ENCODE measurements around the gene MOG.

Gene MOG

DNA sequence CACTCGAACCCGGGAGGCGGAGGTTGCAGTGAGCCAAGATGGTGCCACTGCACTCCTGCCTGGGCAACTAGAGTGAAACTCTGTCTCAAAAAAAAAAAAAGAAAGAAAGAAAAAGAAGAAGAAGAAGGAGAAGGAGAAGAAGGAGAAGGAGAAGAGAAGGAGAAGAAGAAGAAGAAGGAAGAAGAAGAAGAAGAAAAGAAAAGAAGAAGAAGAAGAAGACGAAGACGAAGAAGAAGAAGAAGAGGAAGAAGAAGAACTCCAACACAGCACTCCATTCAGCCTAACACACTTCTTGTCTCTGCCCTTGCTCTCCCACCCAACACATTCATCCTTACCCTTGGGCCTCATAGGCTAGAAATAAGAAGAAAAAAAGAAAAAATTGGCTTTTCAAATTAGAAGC is 17.1 kb downstream of the MOG start:
- Histone ChIP-seq H3K18ac (ENCODE audit: low read length) (no peak overlapping the region), H3K27me3 (ENCODE audit: insufficient read depth, low read length, poor library complexity) (no peaks in the 10 kb centered on the region), H3K79me1 (ENCODE audit: low read length) (no peaks in the 10 kb centered on the region), H2BK15ac (replicated peaks; ENCODE audit: low read depth) (no peak overlapping the region), H3K36me3 (ENCODE audit: control insufficient read depth, insufficient read depth, low read length) (no peaks in the 10 kb centered on the region), H3K27ac (ENCODE audit: low read depth, low read length) (no peak overlapping the region), H3K79me2 (ENCODE audit: control insufficient read depth, insufficient read depth, low read length) (no peaks in the 10 kb centered on the region), H3K9ac (ENCODE audit: low read length) (no peak overlapping the region), H3K56ac (ENCODE audit: low read length) (no peak overlapping the region), H2BK5ac (ENCODE audit: low read length) (no peak overlapping the region), H4K8ac (ENCODE audit: low read depth, low read length) (no peak overlapping the region), H2BK120ac (ENCODE audit: low read depth, low read length) (no peak overlapping the region), H3K23ac (ENCODE audit: low read length) (no peak overlapping the region), H3K4me2 (ENCODE audit: low read length) (no peak overlapping the region), H3K4me1 (ENCODE audit: control insufficient read depth, low read depth, low read length) (no peaks in the 10 kb centered on the region), H3K4me3 (ENCODE audit: low read length) (no peak overlapping the region), H4K5ac (ENCODE audit: low read length) (no peak overlapping the region), H2AK5ac (ENCODE audit: low read length) (no peak overlapping the region), H3K4ac (ENCODE audit: low read depth, low read length) (no peak overlapping the region)
- no peak for DNase-seq
- WGBS (ENCODE audit: extremely low coverage, insufficient coverage, low lambda C conversion rate): no CpG with 5 or more reads among the region's 5 CpGs

DNA sequence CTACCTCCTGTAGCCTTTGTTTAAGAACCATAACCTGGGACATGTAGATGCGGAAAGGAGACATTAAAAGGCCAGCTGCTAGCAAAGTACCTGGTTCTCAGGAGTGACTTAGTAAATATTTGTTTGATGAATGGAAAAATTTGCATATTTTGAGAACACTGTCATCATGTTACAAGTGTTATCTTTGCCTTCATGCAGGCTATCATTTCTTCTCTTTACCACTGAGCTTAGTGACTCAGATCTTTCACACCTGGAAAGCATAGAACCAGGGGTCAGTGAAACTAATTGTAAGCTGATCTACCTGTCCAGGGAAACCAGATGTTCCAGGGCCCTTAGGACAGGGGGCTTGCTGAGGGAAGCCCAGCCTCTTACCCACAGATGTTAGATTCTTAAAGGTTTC is 18.7 kb downstream of the MOG start:
- no peak overlapping the region for H4K5ac ChIP-seq (ENCODE audit: low read length)
- no peak overlapping the region for H3K4me2 ChIP-seq (ENCODE audit: low read length)
- H2BK15ac ChIP-seq (replicated peaks; ENCODE audit: low read depth): no peak overlapping the region
- H3K4me3 ChIP-seq (ENCODE audit: low read length): no peak overlapping the region
- H3K4me1 ChIP-seq (ENCODE audit: control insufficient read depth, low read depth, low read length): no peaks in the 10 kb centered on the region
- no peak for DNase-seq
- no peak overlapping the region for H4K8ac ChIP-seq (ENCODE audit: low read depth, low read length)
- no peak overlapping the region for H3K9ac ChIP-seq (ENCODE audit: low read length)
- no peaks in the 10 kb centered on the region for H3K27me3 ChIP-seq (ENCODE audit: insufficient read depth, low read length, poor library complexity)
- no peak overlapping the region for H3K18ac ChIP-seq (ENCODE audit: low read length)
- H3K56ac ChIP-seq (ENCODE audit: low read length): no peak overlapping the region
- H3K79me1 ChIP-seq (ENCODE audit: low read length): no peaks in the 10 kb centered on the region
- H3K36me3 ChIP-seq (ENCODE audit: control insufficient read depth, insufficient read depth, low read length): no peaks in the 10 kb centered on the region
- no peak overlapping the region for H3K27ac ChIP-seq (ENCODE audit: low read depth, low read length)
- no peak overlapping the region for H2AK5ac ChIP-seq (ENCODE audit: low read length)
- H3K23ac ChIP-seq (ENCODE audit: low read length): no peak overlapping the region
- H2BK5ac ChIP-seq (ENCODE audit: low read length): no peak overlapping the region
- WGBS (ENCODE audit: extremely low coverage, insufficient coverage, low lambda C conversion rate): no CpG with 5 or more reads among the region's 1 CpG
- no peak overlapping the region for H3K4ac ChIP-seq (ENCODE audit: low read depth, low read length)
- H2BK120ac ChIP-seq (ENCODE audit: low read depth, low read length): no peak overlapping the region
- no peaks in the 10 kb centered on the region for H3K79me2 ChIP-seq (ENCODE audit: control insufficient read depth, insufficient read depth, low read length)

DNA sequence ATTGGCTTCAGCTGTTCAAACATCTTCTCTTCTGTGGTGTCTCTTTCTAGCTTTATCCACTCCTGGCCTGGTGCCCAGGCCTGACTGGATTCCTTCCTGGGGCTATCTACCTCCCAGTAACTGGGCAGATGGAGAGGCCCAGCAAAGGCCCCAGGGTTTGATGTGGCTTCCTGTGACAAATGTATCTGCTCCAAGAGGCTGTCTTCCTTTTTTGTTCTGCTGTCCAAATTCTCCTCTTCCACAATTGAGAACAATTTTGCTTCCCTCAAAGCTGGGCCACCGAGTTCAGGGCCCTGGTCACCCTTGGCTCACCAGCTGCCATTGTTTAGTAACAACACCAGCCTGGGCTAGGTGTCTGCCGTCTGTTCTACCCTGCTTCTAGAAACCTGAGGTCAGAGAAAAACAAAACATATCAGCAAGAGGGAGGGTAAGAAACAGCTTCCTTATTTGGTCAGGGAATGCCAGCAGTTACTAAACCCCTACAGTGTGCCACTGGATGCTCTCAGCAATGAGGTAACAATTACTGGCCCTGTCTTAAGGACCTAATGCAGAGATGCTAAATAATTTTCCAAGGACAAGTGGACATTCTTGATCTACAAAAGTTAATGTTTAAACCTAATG is 20.2 kb downstream of the MOG start:
- H4K8ac ChIP-seq (ENCODE audit: low read depth, low read length): no peak overlapping the region
- H3K79me2 ChIP-seq (ENCODE audit: control insufficient read depth, insufficient read depth, low read length): no peaks in the 10 kb centered on the region
- H3K36me3 ChIP-seq (ENCODE audit: control insufficient read depth, insufficient read depth, low read length): no peaks in the 10 kb centered on the region
- no peak overlapping the region for H3K4me2 ChIP-seq (ENCODE audit: low read length)
- H3K4me3 ChIP-seq (ENCODE audit: low read length): no peak overlapping the region
- no peak overlapping the region for H2BK5ac ChIP-seq (ENCODE audit: low read length)
- H3K27me3 ChIP-seq (ENCODE audit: insufficient read depth, low read length, poor library complexity): no peaks in the 10 kb centered on the region
- no CpG with 5 or more reads among the region's 2 CpGs for WGBS (ENCODE audit: extremely low coverage, insufficient coverage, low lambda C conversion rate)
- peak; percentile 72 for DNase-seq
- H3K79me1 ChIP-seq (ENCODE audit: low read length): no peaks in the 10 kb centered on the region
- H4K5ac ChIP-seq (ENCODE audit: low read length): no peak overlapping the region
- H2AK5ac ChIP-seq (ENCODE audit: low read length): no peak overlapping the region
- no peaks in the 10 kb centered on the region for H3K4me1 ChIP-seq (ENCODE audit: control insufficient read depth, low read depth, low read length)
- no peak overlapping the region for H3K4ac ChIP-seq (ENCODE audit: low read depth, low read length)
- H3K27ac ChIP-seq (ENCODE audit: low read depth, low read length): no peak overlapping the region
- no peak overlapping the region for H3K23ac ChIP-seq (ENCODE audit: low read length)
- no peak overlapping the region for H3K56ac ChIP-seq (ENCODE audit: low read length)
- no peak overlapping the region for H2BK15ac ChIP-seq (replicated peaks; ENCODE audit: low read depth)
- no peak overlapping the region for H3K9ac ChIP-seq (ENCODE audit: low read length)
- H3K18ac ChIP-seq (ENCODE audit: low read length): no peak overlapping the region
- H2BK120ac ChIP-seq (ENCODE audit: low read depth, low read length): no peak overlapping the region

DNA sequence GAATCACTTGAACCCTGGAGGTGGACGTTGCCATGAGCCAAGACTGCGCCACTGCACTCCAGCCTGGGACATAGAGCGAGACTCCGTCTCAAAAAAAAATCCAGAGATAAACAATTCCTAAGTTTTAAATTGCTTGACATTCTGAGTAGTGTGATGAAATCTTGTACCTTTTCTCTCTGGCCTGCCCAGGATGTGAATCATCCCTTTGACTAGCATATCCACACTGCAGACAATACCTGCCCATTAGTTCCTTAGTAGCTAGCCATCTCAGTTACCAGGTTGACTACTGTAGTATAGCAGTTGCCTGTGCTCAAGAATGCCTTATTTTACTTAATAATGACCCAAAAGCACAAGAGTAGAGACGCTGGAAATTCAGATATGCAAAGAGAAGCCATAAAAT is 21.2 kb downstream of the MOG start:
- Histone ChIP-seq H3K4me1 (ENCODE audit: control insufficient read depth, low read depth, low read length) (no peaks in the 10 kb centered on the region), H4K5ac (ENCODE audit: low read length) (no peak overlapping the region), H2BK120ac (ENCODE audit: low read depth, low read length) (no peak overlapping the region), H3K27me3 (ENCODE audit: insufficient read depth, low read length, poor library complexity) (no peaks in the 10 kb centered on the region), H4K8ac (ENCODE audit: low read depth, low read length) (no peak overlapping the region), H3K56ac (ENCODE audit: low read length) (no peak overlapping the region), H2BK15ac (replicated peaks; ENCODE audit: low read depth) (no peak overlapping the region), H2AK5ac (ENCODE audit: low read length) (no peak overlapping the region), H3K18ac (ENCODE audit: low read length) (no peak overlapping the region), H3K36me3 (ENCODE audit: control insufficient read depth, insufficient read depth, low read length) (no peaks in the 10 kb centered on the region), H3K4me2 (ENCODE audit: low read length) (no peak overlapping the region), H3K9ac (ENCODE audit: low read length) (no peak overlapping the region), H3K27ac (ENCODE audit: low read depth, low read length) (no peak overlapping the region), H2BK5ac (ENCODE audit: low read length) (no peak overlapping the region), H3K79me2 (ENCODE audit: control insufficient read depth, insufficient read depth, low read length) (no peaks in the 10 kb centered on the region), H3K23ac (ENCODE audit: low read length) (no peak overlapping the region), H3K4me3 (ENCODE audit: low read length) (no peak overlapping the region), H3K79me1 (ENCODE audit: low read length) (no peaks in the 10 kb centered on the region), H3K4ac (ENCODE audit: low read depth, low read length) (no peak overlapping the region)
- no peak for DNase-seq
- no CpG with 5 or more reads among the region's 5 CpGs for WGBS (ENCODE audit: extremely low coverage, insufficient coverage, low lambda C conversion rate)

DNA sequence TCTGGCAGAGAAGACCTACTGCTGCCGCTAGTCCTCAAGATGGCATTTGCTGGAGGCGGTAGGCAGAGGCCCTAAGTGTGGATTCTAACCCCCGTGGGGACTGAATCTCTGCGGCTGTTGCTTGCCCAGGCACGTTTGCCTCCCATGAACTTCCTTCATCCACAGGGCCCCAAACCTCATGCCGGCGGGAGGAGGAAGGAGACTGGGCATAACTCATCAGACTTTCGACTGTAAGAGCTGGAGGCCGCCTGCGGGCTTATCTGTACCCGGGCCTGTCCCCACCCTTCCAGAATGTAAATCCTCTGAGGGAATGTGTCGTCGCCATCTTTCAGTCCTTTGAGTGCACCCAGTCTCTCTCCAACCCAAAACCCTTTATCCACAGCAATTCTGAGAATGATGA is 23.1 kb downstream of the MOG start:
- H2AK5ac ChIP-seq (ENCODE audit: low read length): no peak overlapping the region
- no peak overlapping the region for H3K4me3 ChIP-seq (ENCODE audit: low read length)
- H3K4me2 ChIP-seq (ENCODE audit: low read length): no peak overlapping the region
- H3K23ac ChIP-seq (ENCODE audit: low read length): no peak overlapping the region
- WGBS (ENCODE audit: extremely low coverage, insufficient coverage, low lambda C conversion rate): no CpG with 5 or more reads among the region's 13 CpGs
- DNase-seq: no peak
- H2BK15ac ChIP-seq (replicated peaks; ENCODE audit: low read depth): no peak overlapping the region
- no peak overlapping the region for H4K8ac ChIP-seq (ENCODE audit: low read depth, low read length)
- H2BK120ac ChIP-seq (ENCODE audit: low read depth, low read length): no peak overlapping the region
- H3K36me3 ChIP-seq (ENCODE audit: control insufficient read depth, insufficient read depth, low read length): no peaks in the 10 kb centered on the region
- no peak overlapping the region for H4K5ac ChIP-seq (ENCODE audit: low read length)
- peak overlapping the region; percentile 20 for H3K18ac ChIP-seq (ENCODE audit: low read length)
- H3K27me3 ChIP-seq (ENCODE audit: insufficient read depth, low read length, poor library complexity): no peaks in the 10 kb centered on the region
- H3K79me1 ChIP-seq (ENCODE audit: low read length): no peaks in the 10 kb centered on the region
- H3K79me2 ChIP-seq (ENCODE audit: control insufficient read depth, insufficient read depth, low read length): no peaks in the 10 kb centered on the region
- peaks cover 2% of the 10 kb centered on the region for H3K4me1 ChIP-seq (ENCODE audit: control insufficient read depth, low read depth, low read length)
- no peak overlapping the region for H3K4ac ChIP-seq (ENCODE audit: low read depth, low read length)
- H3K56ac ChIP-seq (ENCODE audit: low read length): peak overlapping the region; percentile 7
- no peak overlapping the region for H2BK5ac ChIP-seq (ENCODE audit: low read length)
- H3K27ac ChIP-seq (ENCODE audit: low read depth, low read length): no peak overlapping the region
- no peak overlapping the region for H3K9ac ChIP-seq (ENCODE audit: low read length)

DNA sequence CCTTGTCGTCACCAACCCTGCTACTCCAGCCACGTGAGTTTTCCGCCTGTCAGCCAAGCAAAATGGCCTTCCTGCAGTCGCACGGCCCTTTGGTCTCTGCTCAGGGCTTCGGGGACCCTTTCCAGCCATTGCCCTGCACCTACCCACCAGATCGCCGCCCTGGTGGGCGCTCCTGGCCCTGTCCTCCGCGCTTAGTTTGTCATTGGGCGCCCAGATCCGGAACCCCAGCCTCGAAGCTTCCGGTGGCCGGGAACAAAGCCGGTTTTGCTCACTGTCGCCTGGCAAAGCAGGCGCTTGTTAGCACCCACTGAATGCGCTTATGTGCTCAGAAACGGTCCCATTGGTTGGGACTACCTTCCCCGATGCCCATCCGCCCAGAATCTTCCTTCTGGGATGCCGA is 23.5 kb downstream of the MOG start:
- Histone ChIP-seq H3K56ac (ENCODE audit: low read length) (no peak overlapping the region), H3K4me1 (ENCODE audit: control insufficient read depth, low read depth, low read length) (peaks cover 2% of the 10 kb centered on the region), H3K79me1 (ENCODE audit: low read length) (no peaks in the 10 kb centered on the region), H3K4me3 (ENCODE audit: low read length) (no peak overlapping the region), H2AK5ac (ENCODE audit: low read length) (no peak overlapping the region), H3K23ac (ENCODE audit: low read length) (no peak overlapping the region), H2BK5ac (ENCODE audit: low read length) (no peak overlapping the region), H3K18ac (ENCODE audit: low read length) (no peak overlapping the region), H3K9ac (ENCODE audit: low read length) (no peak overlapping the region), H2BK15ac (replicated peaks; ENCODE audit: low read depth) (no peak overlapping the region), H3K79me2 (ENCODE audit: control insufficient read depth, insufficient read depth, low read length) (no peaks in the 10 kb centered on the region), H4K8ac (ENCODE audit: low read depth, low read length) (no peak overlapping the region), H3K4ac (ENCODE audit: low read depth, low read length) (no peak overlapping the region), H3K36me3 (ENCODE audit: control insufficient read depth, insufficient read depth, low read length) (no peaks in the 10 kb centered on the region), H3K27me3 (ENCODE audit: insufficient read depth, low read length, poor library complexity) (no peaks in the 10 kb centered on the region), H3K27ac (ENCODE audit: low read depth, low read length) (no peak overlapping the region), H4K5ac (ENCODE audit: low read length) (no peak overlapping the region), H3K4me2 (ENCODE audit: low read length) (no peak overlapping the region), H2BK120ac (ENCODE audit: low read depth, low read length) (no peak overlapping the region)
- DNase-seq: no peak
- no CpG with 5 or more reads among the region's 24 CpGs for WGBS (ENCODE audit: extremely low coverage, insufficient coverage, low lambda C conversion rate)
